HCT116 (cell line): ENCODE data around the gene KLHL24. TPM values are rescaled to one million over a fixed set of nuclear protein-coding genes. Genes with fewer than 3 reads are reported as not detected.
A peak's percentile ranks its signal among the peaks of the same experiment; 100 is the strongest.

Experiments used
- ATAC-seq: fragments of 200-7000 bp; cut with Tn5 transposase; 2 replicates; pipeline ENCODE4 v1.9.1; 2020; ENCODE audit warnings: mild to moderate bottlenecking, moderate library complexity
- BruUV-seq: library from RNA; stranded (reverse); fragments of 400-500 nt; replicated peaks from 2 replicates; lab custom pipeline; 2021; lab: Mats Ljungman, UMichigan
- CTCF ChIA-PET: fragments of 300-600 bp; sonication (Branson Sonifier 250); formaldehyde crosslinking; loops from one replicate; lab custom pipeline; 2021; ENCODE audit warnings: antibody characterized with exemption; lab: Charles Lee
- POLR2A ChIA-PET: fragments of 300-600, 350-600 bp; sonication (Branson Sonifier 250); formaldehyde crosslinking; loops from one replicate; lab custom pipeline; 2021; ENCODE audit warnings: antibody characterized with exemption; lab: Charles Lee
- RAD21 ChIA-PET, 2 experiments: fragments of 300-600 bp; sonication (Branson Sonifier 250); formaldehyde crosslinking; loops; one replicate each; lab custom pipeline; 2023; ENCODE audit warnings: low total read pairs in 2 of 2; ENCODE audit not compliant: uncharacterized antibody in 2 of 2, unreplicated experiment in 2 of 2, low non-redundant PET in 1 of 2; lab: Charles Lee
- DNase-seq: peaks from one replicate; pipeline ENCODE4 v3.0.0-alpha.2; 2010; ENCODE audit warnings: low read depth, low spot score
- H2AFZ ChIP-seq: fragments of 200-600 bp; shearing (Covaris generic), sonication (generic); 2 replicates; pipeline ENCODE4 v1.6.1; 2017; ENCODE audit warnings: low read depth, mixed run types, mixed read lengths, antibody characterized with exemption, low read length; ENCODE audit not compliant: poor library complexity, severe bottlenecking
- H3K27ac ChIP-seq: 2 replicates; pipeline ENCODE4 v1.5.1; 2012; ENCODE audit warnings: low read depth, low read length
- H3K27me3 ChIP-seq: fragments of 200-600 bp; sonication (generic); 2 replicates; pipeline ENCODE4 v1.6.1; 2016; ENCODE audit warnings: mixed run types, low read length, mixed read lengths; ENCODE audit not compliant: insufficient read depth
- H3K36me3 ChIP-seq, 2 experiments: fragments of 200-500 bp in 1 of 2; fragments of 200-600 bp in 1 of 2; sonication (Bioruptor generic) in 1 of 2; sonication (generic) in 1 of 2; 2 replicates each; pipeline versions ENCODE4 v1.5.1 to v1.6.1; 2014 to 2016; ENCODE audit warnings: low read length in 2 of 2, inconsistent platforms in 1 of 2, mixed read lengths in 1 of 2, mixed run types in 1 of 2; ENCODE audit not compliant: insufficient read depth in 2 of 2, control insufficient read depth in 1 of 2
- H3K4me1 ChIP-seq, 2 experiments: fragments of 200-600 bp in 1 of 2; sonication (generic) in 1 of 2; 2 replicates each; pipeline versions ENCODE4 v1.5.1 to v1.6.1; 2012 to 2017; ENCODE audit warnings: low read length in 2 of 2, inconsistent platforms in 1 of 2, mild to moderate bottlenecking in 1 of 2, mixed read lengths in 1 of 2, mixed run types in 1 of 2, moderate library complexity in 1 of 2; ENCODE audit not compliant: insufficient read depth in 2 of 2, control insufficient read depth in 1 of 2
- H3K4me2 ChIP-seq: fragments of 200-600 bp; sonication (generic); 2 replicates; pipeline ENCODE4 v1.6.1; 2017; ENCODE audit warnings: mixed run types, low read length, mixed read lengths
- H3K4me3 ChIP-seq, 2 experiments: fragments of 200-600 bp in 1 of 2; sonication (generic) in 1 of 2; replicated peaks in 1 of 2; 2 replicates each; pipeline ENCODE4 v1.5.1; 2011 to 2016; ENCODE audit warnings: low read length in 2 of 2, control low read depth in 1 of 2, low read depth in 1 of 2, mild to moderate bottlenecking in 1 of 2, mixed read lengths in 1 of 2, mixed run types in 1 of 2
- H3K79me2 ChIP-seq: fragments of 200-600 bp; sonication (generic); 2 replicates; pipeline ENCODE4 v1.6.1; 2017; ENCODE audit warnings: mild to moderate bottlenecking, mixed run types, low read length, moderate library complexity, mixed read lengths; ENCODE audit not compliant: insufficient read depth
- H3K9ac ChIP-seq: fragments of 200-600 bp; sonication (generic); 2 replicates; pipeline ENCODE4 v1.6.1; 2016; ENCODE audit warnings: low read length, mixed read lengths
- H3K9me2 ChIP-seq: fragments of 200-600 bp; sonication (generic), shearing (Covaris generic); 2 replicates; pipeline ENCODE4 v1.6.1; 2017; ENCODE audit warnings: mixed run types, mild to moderate bottlenecking, moderate library complexity; ENCODE audit not compliant: insufficient read depth
- H3K9me3 ChIP-seq, 2 experiments: fragments of 200-500 bp in 1 of 2; fragments of 200-600 bp in 1 of 2; sonication (Bioruptor generic) in 1 of 2; sonication (generic) in 1 of 2; 2 replicates each; pipeline ENCODE4 v1.6.1; 2014 to 2017; ENCODE audit warnings: low read length in 2 of 2, mixed read lengths in 2 of 2, inconsistent platforms in 1 of 2, low read depth in 1 of 2, mild to moderate bottlenecking in 1 of 2, mixed run types in 1 of 2, moderate library complexity in 1 of 2; ENCODE audit not compliant: control insufficient read depth in 1 of 2, insufficient read depth in 1 of 2
- H4K20me1 ChIP-seq: fragments of 200-600 bp; sonication (generic), shearing (Covaris generic); 2 replicates; pipeline ENCODE4 v1.6.1; 2017; ENCODE audit warnings: mixed run types, mild to moderate bottlenecking, moderate library complexity; ENCODE audit not compliant: insufficient read depth
- ATF3 ChIP-seq: IDR thresholded peaks from 2 replicates; pipeline ENCODE4 v1.6.1; 2012
- CBX3 ChIP-seq: IDR thresholded peaks from 2 replicates; pipeline ENCODE4 v1.6.1; 2012; ENCODE audit warnings: low read depth
- CTCF ChIP-seq, 3 experiments: fragments of 200-600 bp in 1 of 3; sonication (generic) in 1 of 3; IDR thresholded peaks in 2 of 3; conservative IDR thresholded peaks in 1 of 3; 2 replicates each; pipeline ENCODE4 v1.5.1; 2012 to 2017; ENCODE audit warnings: low read depth in 2 of 3, low read length in 2 of 3, antibody characterized with exemption in 1 of 3, borderline replicate concordance in 1 of 3, control low read depth in 1 of 3, mild to moderate bottlenecking in 1 of 3, mixed read lengths in 1 of 3, mixed run types in 1 of 3, moderate library complexity in 1 of 3; ENCODE audit not compliant: insufficient read depth in 1 of 3
- EGR1 ChIP-seq: IDR thresholded peaks from 2 replicates; pipeline ENCODE4 v1.6.1; 2012; ENCODE audit warnings: low read depth
- EZH2phosphoT487 ChIP-seq: fragments of 200-600 bp; IDR thresholded peaks from 2 replicates; pipeline ENCODE4 v1.6.1; 2018; ENCODE audit warnings: antibody characterized with exemption, borderline replicate concordance
- MAX ChIP-seq: IDR thresholded peaks from 2 replicates; pipeline ENCODE4 v1.6.1; 2012
- POLR2A ChIP-seq: IDR thresholded peaks from 2 replicates; pipeline ENCODE4 v1.7.0; 2011; ENCODE audit warnings: borderline replicate concordance; ENCODE audit not compliant: insufficient read depth, insufficient read length; ENCODE audit errors: extremely low read depth
- POLR2AphosphoS5 ChIP-seq: IDR thresholded peaks from 2 replicates; pipeline ENCODE4 v1.6.1; 2011; ENCODE audit warnings: mild to moderate bottlenecking, low read depth, low read length, moderate library complexity
- REST ChIP-seq: IDR thresholded peaks from 2 replicates; pipeline ENCODE4 v1.6.1; 2012; ENCODE audit warnings: low read depth
- SP1 ChIP-seq: IDR thresholded peaks from 2 replicates; pipeline ENCODE4 v1.6.1; 2012; ENCODE audit warnings: low read depth
- ZFX ChIP-seq: fragments of 450-650 bp; IDR thresholded peaks from 2 replicates; pipeline ENCODE4 v1.6.1; 2017
- ZNF274 ChIP-seq: fragments of 200-500 bp; sonication (Bioruptor generic); IDR thresholded peaks from 2 replicates; pipeline ENCODE4 v1.6.1; 2014; ENCODE audit warnings: mild to moderate bottlenecking, low read depth, low read length, inconsistent platforms
- intact Hi-C: fragments of 100-400 bp; cut with micrococcal nuclease; formaldehyde crosslinking; loops from 2 replicates; pipeline ENCODE4 v1.10.0; 2022
- total RNA-seq: library from RNA; stranded (reverse); gene quantifications from one replicate; pipeline ENCODE4 v1.2.1, GENCODE V29; 2021; ENCODE audit not compliant: unreplicated experiment

Gene KLHL24
- total RNA-seq, 1 experiment from 2014 or later = 21.0 TPM

GRCh38 chr3:183698318-183698751 is 62.9 kb downstream of the KLHL24 start:
- ChIA-PET RAD21 (no interaction called here), POLR2A (interaction anchor here (1.1 kb wide), 1 partner anchor 62 kb away, joined by 5 read pairs; no protein-coding TSS in a partner anchor), CTCF (no interaction called here)
- ATAC-seq = peak; percentile 20; the same call in 1 of the 2 replicates
- Histone ChIP-seq H3K4me3 (peak overlapping the region; percentile 79 to 99), H3K27ac (peak overlapping the region; percentile 77), H3K9me3 (no peaks in the 10 kb centered on the region), H3K4me1 (peaks cover 0 to 18% of the 10 kb centered on the region in 2 experiments; a peak in 3 of 4 replicates), H3K27me3 (no peaks in the 10 kb centered on the region), H2AFZ (no peak overlapping the region), H4K20me1 (peaks cover 9% of the 10 kb centered on the region; the same call in 1 of the 2 replicates), H3K4me2 (peak overlapping the region; percentile 81), H3K9me2 (no peaks in the 10 kb centered on the region), H3K79me2 (peaks cover 56% of the 10 kb centered on the region), H3K36me3 (peaks cover 0 to 2% of the 10 kb centered on the region in 2 experiments; a peak in 1 of 4 replicates), H3K9ac (peak overlapping the region; percentile 97)
- intact Hi-C loops = no loop called here
- TF ChIP-seq ZNF274 = no peak
- TF ChIP-seq ZFX = 0 out of 2 replicates have a peak, but pooled peaks have one; percentile 2
- DNase-seq = no peak
- BruUV-seq = no TSS peak

GRCh38 chr3:183698756-183699155 is 63.3 kb downstream of the KLHL24 start:
- no peaks in the 10 kb centered on the region for H3K27me3 ChIP-seq
- H3K79me2 ChIP-seq = peaks cover 60% of the 10 kb centered on the region
- H2AFZ ChIP-seq = no peak overlapping the region
- RAD21 ChIA-PET = no interaction called here
- H3K27ac ChIP-seq = peak overlapping the region; percentile 11; the same call in 1 of the 2 replicates
- H3K9ac ChIP-seq = peak overlapping the region; percentile 97
- H3K9me3 ChIP-seq = no peaks in the 10 kb centered on the region
- TF ChIP-seq CTCF (IDR thresholded peaks at IDR 0.05 in 2 of 3, conservative IDR thresholded peaks at IDR 0.05 in 1 of 3; ENCODE audit: borderline replicate concordance in 1 of 3, insufficient read depth in 1 of 3, low read depth in 2 of 3, low read length in 2 of 3) (no peak), REST (no peak), POLR2A (no peak), POLR2AphosphoS5 (no peak), ZFX (no peak), SP1 (no peak), ATF3 (no peak), EGR1 (no peak), EZH2phosphoT487 (no peak), MAX (no peak), CBX3 (no peak)
- intact Hi-C loops = no loop called here
- DNase-seq = no peak
- peaks cover 9% of the 10 kb centered on the region; the same call in 1 of the 2 replicates for H4K20me1 ChIP-seq
- peak overlapping the region; percentile 79 to 99 for H3K4me3 ChIP-seq
- H3K4me1 ChIP-seq = peaks cover 0 to 18% of the 10 kb centered on the region in 2 experiments; a peak in 3 of 4 replicates
- peak overlapping the region; percentile 81 for H3K4me2 ChIP-seq
- peaks cover 0 to 2% of the 10 kb centered on the region in 2 experiments; a peak in 1 of 4 replicates for H3K36me3 ChIP-seq
- H3K9me2 ChIP-seq = no peaks in the 10 kb centered on the region
- BruUV-seq = no TSS peak
- no peak for ATAC-seq
- POLR2A ChIA-PET = no interaction called here
- CTCF ChIA-PET = no interaction called here
